IPS-NIHi7 (cell line): Measurements from ENCODE around the gene RILPL1.
"Not testable (repeated sequence)": the region's sequence is repeated elsewhere in the genome, so short reads cannot be mapped to it uniquely, and the experiment has no call there.

Source experiments
- DNase-seq: peaks from one replicate; pipeline ENCODE4 v3.0.0; 2012; ENCODE audit warnings: mixed read lengths; ENCODE audit errors: extremely low spot score

RILPL1 gene

DNA sequence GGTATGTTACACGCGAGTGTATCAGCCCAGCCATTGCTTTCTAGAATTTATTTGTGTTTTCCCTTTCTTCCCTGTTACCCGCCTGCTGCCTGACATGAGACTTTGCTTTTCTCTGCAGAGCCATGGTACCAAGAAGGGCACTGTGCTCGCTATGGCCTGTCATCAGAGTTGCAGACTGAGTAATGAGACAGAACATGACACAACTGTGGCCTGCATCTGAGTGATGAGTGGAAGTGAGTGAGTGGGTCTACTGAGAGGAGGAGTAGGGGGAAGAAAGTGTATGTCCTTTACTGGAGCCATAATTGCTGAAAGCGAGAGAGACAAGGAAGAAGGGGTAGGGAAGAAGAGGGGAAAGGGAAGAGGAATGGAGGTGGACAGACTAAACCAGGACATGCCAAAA lies 2.9 kb downstream of the RILPL1 start:
- no peak for DNase-seq

- no peak for DNase-seq
Measured at GRCh38 chr12:123529686-123530085, 3.8 kb downstream of the RILPL1 start.

- no peak for DNase-seq
Measured at GRCh38 chr12:123528858-123529257, 4.7 kb downstream of the RILPL1 start.

GRCh38 chr12:123526542-123527080 lies 6.9 kb downstream of the RILPL1 start:
- no peak for DNase-seq

GRCh38 chr12:123524378-123524777 lies 9.1 kb downstream of the RILPL1 start:
- no peak for DNase-seq

GRCh38 chr12:123523518-123523917 lies 10.0 kb downstream of the RILPL1 start:
- DNase-seq = no peak

- DNase-seq = no peak
Measured at GRCh38 chr12:123522164-123522563, 11.4 kb downstream of the RILPL1 start.

GRCh38 chr12:123520567-123521474 lies 12.7 kb downstream of the RILPL1 start:
- no peak for DNase-seq

- DNase-seq = no peak
Measured at GRCh38 chr12:123519141-123520001, 14.1 kb downstream of the RILPL1 start.

DNA sequence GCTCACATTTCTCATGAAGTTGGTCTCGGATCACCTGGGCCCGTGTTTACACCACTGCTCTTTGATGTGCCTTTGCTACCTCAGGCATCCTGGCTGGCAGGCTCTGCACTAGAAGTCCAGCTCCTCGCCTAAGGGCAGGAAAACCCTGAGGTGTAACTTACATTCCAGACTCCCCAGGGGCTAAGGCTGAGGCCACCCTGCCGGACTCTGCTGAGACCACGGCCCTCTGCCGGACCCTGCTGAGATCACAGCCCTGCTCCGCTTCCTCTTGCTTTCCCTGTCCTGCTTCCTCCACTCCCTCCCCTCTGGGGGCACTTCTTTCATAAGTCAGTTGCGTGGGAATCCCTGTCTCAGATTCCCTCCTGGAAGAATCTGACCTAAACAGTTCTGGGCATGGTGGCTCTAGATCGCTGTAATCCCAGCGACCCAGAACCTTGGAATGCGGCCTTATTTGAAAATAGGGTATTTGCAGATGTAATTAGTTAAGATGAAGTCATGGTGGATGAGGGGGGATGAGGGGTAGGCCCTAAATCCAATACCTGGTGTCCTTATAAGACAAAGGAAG lies 17.2 kb downstream of the RILPL1 start:
- DNase-seq = peak; percentile 49

GRCh38 chr12:123514582-123515221 lies 18.8 kb downstream of the RILPL1 start:
- DNase-seq = not testable (repeated sequence)

- DNase-seq = no peak
Measured at GRCh38 chr12:123513805-123514204, 19.7 kb downstream of the RILPL1 start.

DNA sequence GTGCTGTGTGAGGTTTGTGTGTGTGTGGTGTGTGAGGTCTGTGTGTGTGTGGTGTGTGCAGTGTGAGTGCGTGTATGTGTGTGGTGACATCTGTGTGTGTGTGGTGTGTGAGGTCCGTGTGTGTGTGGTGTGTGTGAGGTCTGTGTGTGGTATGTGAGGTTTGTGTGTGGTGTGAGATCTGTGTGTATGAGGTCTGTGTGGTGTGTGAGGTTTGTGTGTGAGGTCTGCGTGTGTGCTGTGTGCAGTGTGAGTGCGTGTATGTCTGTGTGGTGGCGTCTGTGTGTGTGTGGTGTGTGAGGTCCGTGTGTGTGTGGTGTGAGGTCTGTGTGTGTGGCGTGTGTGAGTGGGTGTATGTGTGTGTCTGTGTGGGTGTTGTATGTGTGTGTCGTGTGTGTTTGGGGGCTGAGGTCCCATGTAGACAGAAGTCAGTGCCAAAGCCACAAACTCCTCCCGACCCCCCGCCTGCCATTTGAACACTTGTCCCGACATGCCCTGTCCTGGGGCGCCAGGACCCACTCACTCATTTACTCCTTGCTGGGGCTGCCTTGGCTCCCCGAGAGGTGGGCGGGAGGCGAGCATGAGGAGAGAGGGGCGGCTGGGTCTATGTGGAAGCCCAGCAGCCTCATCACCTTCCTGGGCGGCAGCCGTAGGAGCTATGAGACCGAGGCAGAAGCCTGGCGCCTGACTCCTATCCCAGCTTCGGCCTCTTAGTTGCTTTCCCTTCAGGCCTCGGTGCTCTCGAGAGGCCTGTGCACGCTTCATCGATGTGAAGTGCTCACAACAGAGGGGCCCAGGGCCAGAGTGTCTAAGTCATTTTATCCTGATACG lies 20.5 kb downstream of the RILPL1 start:
- DNase-seq = no peak

DNA sequence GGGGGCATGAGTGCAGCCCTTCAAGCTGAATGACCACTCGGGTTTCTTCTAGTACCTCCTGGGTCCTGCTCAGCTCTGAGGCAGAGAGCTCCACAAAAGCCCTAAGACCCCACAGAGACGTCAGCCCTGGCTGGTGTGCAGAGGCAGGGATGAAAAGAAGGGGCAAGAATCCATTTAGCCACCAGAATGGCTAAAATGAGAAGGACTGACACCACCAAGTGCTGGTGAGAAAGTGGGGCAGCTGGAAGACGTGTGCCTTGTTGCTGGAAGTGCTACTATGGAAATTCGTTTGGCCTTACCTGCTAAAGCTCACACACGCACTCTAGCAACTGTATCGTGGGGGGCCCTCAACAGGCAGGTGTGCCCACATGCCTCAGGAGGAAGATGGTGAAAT lies 26.7 kb downstream of the RILPL1 start:
- DNase-seq = no peak

- DNase-seq = no peak
Measured at GRCh38 chr12:123506059-123506842, 27.3 kb downstream of the RILPL1 start.

DNA sequence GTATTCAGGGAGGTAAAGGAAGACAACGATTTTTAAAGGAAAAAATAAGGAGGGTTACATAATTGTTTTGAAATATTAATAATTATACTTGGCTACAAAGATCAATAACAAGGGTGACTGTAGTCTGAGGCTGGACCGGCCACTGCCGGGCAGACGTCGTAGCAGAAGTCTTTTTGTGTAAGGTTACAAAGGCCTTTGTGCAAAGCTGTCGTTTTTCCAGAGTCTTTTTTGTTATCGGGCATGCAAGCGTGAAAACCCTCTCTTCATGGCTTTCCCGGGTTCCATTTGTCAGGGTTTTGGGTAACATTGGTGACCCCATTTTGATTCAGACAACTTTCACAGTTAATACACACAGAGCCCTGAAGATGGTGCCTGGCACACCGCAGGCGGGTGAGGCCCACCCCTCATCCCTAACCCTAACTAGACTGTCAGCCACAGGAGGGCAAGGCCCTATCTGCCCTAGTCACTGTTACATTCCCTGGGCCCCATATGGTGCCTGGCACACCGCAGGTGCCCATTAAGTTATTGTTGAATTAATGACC lies 31.3 kb downstream of the RILPL1 start:
- no peak for DNase-seq

- DNase-seq = no peak
Measured at GRCh38 chr12:123499332-123499731, 34.2 kb downstream of the RILPL1 start.

DNA sequence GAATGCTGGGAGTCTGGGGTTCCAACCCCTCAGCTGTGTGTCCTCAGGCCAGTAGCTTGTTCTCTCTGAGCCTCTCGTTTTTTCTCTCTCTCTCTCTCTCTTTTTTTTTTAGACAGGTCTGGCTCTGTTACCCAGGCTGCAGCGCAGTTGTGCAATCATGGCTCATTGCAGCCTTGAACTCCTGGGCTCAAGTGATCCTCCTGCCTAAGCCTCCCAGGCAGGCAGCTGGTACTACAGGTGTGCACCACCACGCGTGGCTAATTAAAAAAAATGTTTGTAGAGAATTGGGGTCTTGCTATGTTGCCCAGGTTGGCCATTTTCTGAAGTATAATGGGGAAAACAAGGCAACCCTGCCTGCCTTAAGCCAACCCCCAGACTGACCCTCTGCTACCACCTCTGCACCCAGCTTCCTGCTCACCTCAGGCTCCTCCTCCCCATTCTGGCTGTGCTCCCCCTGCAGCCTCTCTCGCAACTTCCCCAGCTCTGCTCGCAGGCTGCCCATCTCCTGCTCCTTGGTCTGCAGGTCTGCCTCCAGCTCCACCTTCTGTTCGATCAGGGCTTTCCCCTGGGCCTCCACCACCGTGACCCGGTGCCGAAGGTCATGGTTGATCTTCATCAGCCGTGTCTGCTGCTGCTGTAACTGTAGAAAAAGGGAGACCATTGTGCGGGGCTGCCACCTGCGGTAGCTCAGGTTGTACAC lies 35.2 kb downstream of the RILPL1 start:
- DNase-seq = no peak

DNA sequence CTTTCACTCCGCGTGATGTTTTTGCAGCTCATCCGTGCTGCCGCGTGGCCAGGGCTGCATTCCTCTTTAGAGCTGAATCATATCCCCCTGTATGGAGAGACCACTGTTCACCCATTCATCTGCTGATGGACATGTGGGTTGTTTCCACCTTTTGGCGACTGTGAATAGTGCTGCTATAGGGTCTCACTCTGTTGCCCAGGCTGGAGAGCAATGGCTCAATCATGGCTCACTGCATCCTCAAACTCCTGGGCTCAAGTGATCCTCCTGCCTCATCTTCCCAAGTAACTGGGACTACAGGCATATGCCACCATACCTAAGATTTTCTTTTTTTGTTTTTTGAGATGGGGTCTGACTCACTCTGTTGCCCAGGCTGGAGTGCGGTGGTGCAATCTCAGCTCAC lies 36.5 kb downstream of the RILPL1 start:
- DNase-seq = no peak
